ENCODE measurements around the gene C17orf58. TPM values are rescaled to one million over a fixed set of nuclear protein-coding genes. Genes with fewer than 3 reads are reported as not detected.
A peak's percentile ranks its signal among the peaks of the same experiment; 100 is the strongest.

The C17orf58 gene
- total and polyA plus RNA-seq, 9 of the 15 experiments (the other 6 are each of a cell fraction or from before 2014, with no cell fraction given), result 8.6 to 37.4 (median 27.6) TPM

DNA sequence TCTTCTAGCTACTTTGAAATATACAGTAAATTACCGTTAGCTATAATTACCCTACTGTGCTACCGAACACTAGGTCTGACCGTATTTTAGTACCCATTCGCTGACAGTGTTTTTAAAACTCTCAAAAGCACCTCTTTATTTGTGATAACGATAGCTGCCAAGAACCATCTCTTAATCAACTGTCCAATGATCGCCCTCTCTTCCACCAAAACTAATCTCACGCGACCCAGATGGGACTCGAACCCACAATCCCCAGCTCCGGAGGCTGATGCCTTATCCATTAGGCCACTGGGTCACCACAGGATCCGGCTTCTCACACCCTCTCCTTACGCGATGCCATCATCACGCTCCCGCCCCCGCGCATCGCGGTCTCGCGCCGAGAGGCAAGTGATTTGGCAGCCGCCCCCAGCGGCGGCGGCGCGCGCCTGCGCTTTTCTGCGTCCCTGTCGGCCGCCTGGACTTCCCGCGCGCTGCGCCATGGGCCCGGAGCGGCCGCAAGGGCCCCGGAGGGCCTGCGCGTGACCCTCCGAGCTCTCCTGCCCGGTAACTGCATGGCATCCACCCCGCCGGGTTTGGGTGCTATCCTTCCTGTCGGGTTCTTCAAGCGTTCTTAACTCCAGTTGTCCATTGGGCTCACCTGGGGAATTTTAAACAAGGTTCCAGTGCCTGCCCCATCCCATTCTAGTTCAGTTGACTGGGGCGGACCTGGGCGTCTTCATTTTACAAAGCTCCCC is 23.6 kb upstream of the C17orf58 start (continued):
- TF ChIP-seq, protein P1, sequence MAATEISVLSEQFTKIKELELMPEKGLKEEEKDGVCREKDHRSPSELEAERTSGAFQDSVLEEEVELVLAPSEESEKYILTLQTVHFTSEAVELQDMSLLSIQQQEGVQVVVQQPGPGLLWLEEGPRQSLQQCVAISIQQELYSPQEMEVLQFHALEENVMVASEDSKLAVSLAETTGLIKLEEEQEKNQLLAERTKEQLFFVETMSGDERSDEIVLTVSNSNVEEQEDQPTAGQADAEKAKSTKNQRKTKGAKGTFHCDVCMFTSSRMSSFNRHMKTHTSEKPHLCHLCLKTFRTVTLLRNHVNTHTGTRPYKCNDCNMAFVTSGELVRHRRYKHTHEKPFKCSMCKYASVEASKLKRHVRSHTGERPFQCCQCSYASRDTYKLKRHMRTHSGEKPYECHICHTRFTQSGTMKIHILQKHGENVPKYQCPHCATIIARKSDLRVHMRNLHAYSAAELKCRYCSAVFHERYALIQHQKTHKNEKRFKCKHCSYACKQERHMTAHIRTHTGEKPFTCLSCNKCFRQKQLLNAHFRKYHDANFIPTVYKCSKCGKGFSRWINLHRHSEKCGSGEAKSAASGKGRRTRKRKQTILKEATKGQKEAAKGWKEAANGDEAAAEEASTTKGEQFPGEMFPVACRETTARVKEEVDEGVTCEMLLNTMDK (IDR thresholded peaks at IDR 0.05; ENCODE audit: borderline replicate concordance, insufficient read depth, low read depth, low read length, poor library complexity, severe bottlenecking), result peak; percentile 63
- TF ChIP-seq TCFL5 (CRISPR knock-in tag; conservative IDR thresholded peaks at IDR 0.05) (no peak; the same call in 1 of the 2 replicates), ZNF707 (CRISPR knock-in tag; conservative IDR thresholded peaks at IDR 0.05) (no peak), ZNF444 (CRISPR knock-in tag; IDR thresholded peaks at IDR 0.05) (no peak), ZBED1 (IDR thresholded peaks at IDR 0.05) (no peak), PML (IDR thresholded peaks at IDR 0.05; ENCODE audit: low read length) (peak; percentile 67), PHB (CRISPR knock-in tag; IDR thresholded peaks at IDR 0.05) (no peak), PHF21A (IDR thresholded peaks at IDR 0.05; ENCODE audit: borderline replicate concordance, low read depth) (no peak; the same call in 1 of the 2 replicates), RBM15 (IDR thresholded peaks at IDR 0.05; ENCODE audit: insufficient read depth, low read length) (no peak), ZNF212 (CRISPR knock-in tag; IDR thresholded peaks at IDR 0.05) (no peak), LEF1 (IDR thresholded peaks at IDR 0.05) (0 out of 2 replicates have a peak, but pooled peaks have one; percentile 9), EGR1 (conservative IDR thresholded peaks at IDR 0.05) (peak; percentile 100), TAF7 (tag; IDR thresholded peaks at IDR 0.05) (peak; percentile 25; the same call in 1 of the 2 replicates), RBM39 (optimal IDR thresholded peaks at IDR 0.05; ENCODE audit: low read depth, low read length) (no peak), BACH1 (tag; IDR thresholded peaks at IDR 0.05) (peak; percentile 40; the same call in 1 of the 2 replicates), CEBPB (tag; IDR thresholded peaks at IDR 0.05) (no peak)
- TF ChIP-seq, protein P2, sequence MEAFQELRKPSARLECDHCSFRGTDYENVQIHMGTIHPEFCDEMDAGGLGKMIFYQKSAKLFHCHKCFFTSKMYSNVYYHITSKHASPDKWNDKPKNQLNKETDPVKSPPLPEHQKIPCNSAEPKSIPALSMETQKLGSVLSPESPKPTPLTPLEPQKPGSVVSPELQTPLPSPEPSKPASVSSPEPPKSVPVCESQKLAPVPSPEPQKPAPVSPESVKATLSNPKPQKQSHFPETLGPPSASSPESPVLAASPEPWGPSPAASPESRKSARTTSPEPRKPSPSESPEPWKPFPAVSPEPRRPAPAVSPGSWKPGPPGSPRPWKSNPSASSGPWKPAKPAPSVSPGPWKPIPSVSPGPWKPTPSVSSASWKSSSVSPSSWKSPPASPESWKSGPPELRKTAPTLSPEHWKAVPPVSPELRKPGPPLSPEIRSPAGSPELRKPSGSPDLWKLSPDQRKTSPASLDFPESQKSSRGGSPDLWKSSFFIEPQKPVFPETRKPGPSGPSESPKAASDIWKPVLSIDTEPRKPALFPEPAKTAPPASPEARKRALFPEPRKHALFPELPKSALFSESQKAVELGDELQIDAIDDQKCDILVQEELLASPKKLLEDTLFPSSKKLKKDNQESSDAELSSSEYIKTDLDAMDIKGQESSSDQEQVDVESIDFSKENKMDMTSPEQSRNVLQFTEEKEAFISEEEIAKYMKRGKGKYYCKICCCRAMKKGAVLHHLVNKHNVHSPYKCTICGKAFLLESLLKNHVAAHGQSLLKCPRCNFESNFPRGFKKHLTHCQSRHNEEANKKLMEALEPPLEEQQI (IDR thresholded peaks at IDR 0.05), result peak; percentile 93
- TF ChIP-seq, protein P3, sequence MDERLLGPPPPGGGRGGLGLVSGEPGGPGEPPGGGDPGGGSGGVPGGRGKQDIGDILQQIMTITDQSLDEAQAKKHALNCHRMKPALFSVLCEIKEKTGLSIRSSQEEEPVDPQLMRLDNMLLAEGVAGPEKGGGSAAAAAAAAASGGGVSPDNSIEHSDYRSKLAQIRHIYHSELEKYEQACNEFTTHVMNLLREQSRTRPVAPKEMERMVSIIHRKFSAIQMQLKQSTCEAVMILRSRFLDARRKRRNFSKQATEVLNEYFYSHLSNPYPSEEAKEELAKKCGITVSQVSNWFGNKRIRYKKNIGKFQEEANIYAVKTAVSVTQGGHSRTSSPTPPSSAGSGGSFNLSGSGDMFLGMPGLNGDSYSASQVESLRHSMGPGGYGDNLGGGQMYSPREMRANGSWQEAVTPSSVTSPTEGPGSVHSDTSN (CRISPR knock-in tag; IDR thresholded peaks at IDR 0.05; ENCODE audit: low read depth), result no peak
- TF ChIP-seq, protein P3 (tag; conservative IDR thresholded peaks at IDR 0.05; ENCODE audit: low read depth), result peak; percentile 85
- TF ChIP-seq, protein P4, sequence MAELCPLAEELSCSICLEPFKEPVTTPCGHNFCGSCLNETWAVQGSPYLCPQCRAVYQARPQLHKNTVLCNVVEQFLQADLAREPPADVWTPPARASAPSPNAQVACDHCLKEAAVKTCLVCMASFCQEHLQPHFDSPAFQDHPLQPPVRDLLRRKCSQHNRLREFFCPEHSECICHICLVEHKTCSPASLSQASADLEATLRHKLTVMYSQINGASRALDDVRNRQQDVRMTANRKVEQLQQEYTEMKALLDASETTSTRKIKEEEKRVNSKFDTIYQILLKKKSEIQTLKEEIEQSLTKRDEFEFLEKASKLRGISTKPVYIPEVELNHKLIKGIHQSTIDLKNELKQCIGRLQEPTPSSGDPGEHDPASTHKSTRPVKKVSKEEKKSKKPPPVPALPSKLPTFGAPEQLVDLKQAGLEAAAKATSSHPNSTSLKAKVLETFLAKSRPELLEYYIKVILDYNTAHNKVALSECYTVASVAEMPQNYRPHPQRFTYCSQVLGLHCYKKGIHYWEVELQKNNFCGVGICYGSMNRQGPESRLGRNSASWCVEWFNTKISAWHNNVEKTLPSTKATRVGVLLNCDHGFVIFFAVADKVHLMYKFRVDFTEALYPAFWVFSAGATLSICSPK (IDR thresholded peaks at IDR 0.05; ENCODE audit: borderline replicate concordance), result no peak
